PFSK-1 (cell line): ENCODE data around the gene LYRM9.

Experiments
- FOXP2 ChIP-seq: optimal IDR thresholded peaks from 2 replicates; pipeline ENCODE3; 2011; ENCODE audit warnings: borderline replicate concordance, control low read depth, inconsistent platforms; ENCODE audit not compliant: insufficient read depth; ENCODE audit errors: extremely low read length, extremely low read depth
- POLR2AphosphoS5 ChIP-seq: IDR thresholded peaks from 2 replicates; pipeline ENCODE4 v1.6.1; 2012; ENCODE audit warnings: low read depth, mild to moderate bottlenecking, control low read depth, low read length, moderate library complexity
- SIN3A ChIP-seq: IDR thresholded peaks from 2 replicates; pipeline ENCODE4 v1.6.1; 2012; ENCODE audit warnings: mild to moderate bottlenecking, low read length, moderate library complexity, borderline replicate concordance; ENCODE audit not compliant: insufficient read depth
- TAF1 ChIP-seq: IDR thresholded peaks from 2 replicates; pipeline ENCODE4 v1.6.1; 2012; ENCODE audit warnings: low read length, control low read depth, borderline replicate concordance; ENCODE audit not compliant: insufficient read depth
- TF ChIP-seq, protein P1 (sequence below), 2 experiments: IDR thresholded peaks; 2 replicates each; pipeline versions ENCODE4 v1.6.1 to v1.8.0; 2011 to 2012; ENCODE audit warnings: low read depth in 2 of 2, low read length in 2 of 2, control low read depth in 1 of 2, inconsistent platforms in 1 of 2, mild to moderate bottlenecking in 1 of 2, moderate library complexity in 1 of 2; ENCODE audit not compliant: insufficient read depth in 1 of 2

The LYRM9 gene

DNA sequence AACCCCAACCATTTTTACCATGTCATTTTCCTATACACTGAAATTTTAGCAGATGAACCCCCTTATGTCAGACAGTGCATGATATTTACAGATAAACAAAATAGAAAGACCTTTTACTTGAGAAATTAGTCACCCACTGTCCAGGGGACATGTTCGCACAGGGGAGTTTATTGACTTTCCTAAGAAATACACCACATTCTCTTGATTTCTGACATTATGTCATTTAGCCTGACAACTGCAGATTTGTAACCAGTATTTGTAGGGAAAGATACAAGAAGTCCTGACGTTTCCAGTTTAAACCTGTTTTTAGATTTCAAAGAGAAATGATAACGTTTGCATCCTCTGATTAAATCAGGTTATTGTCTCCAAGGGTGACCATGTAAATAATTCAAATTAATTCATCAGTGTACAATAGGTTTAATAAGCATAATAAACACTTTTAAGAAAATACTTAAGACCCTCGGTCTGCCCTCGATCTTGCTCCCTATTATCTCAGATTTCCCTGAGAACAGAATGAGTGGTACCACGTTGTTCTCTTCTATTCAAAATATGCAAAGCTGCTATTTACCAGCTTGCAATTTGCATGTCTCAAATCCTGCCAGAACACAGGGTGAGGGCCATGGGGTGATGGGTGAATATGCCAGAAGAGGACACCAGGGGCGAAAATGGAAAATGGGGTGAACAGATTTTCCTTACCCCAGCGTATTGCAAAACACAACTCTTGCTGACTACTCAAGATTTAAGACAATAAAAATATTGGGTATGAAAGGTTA is 2.1 kb upstream of the LYRM9 start:
- TF ChIP-seq TAF1, result no peak
- TF ChIP-seq POLR2AphosphoS5, result no peak
- TF ChIP-seq SIN3A, result no peak
- no peak for TF ChIP-seq FOXP2
- TF ChIP-seq, protein P1, sequence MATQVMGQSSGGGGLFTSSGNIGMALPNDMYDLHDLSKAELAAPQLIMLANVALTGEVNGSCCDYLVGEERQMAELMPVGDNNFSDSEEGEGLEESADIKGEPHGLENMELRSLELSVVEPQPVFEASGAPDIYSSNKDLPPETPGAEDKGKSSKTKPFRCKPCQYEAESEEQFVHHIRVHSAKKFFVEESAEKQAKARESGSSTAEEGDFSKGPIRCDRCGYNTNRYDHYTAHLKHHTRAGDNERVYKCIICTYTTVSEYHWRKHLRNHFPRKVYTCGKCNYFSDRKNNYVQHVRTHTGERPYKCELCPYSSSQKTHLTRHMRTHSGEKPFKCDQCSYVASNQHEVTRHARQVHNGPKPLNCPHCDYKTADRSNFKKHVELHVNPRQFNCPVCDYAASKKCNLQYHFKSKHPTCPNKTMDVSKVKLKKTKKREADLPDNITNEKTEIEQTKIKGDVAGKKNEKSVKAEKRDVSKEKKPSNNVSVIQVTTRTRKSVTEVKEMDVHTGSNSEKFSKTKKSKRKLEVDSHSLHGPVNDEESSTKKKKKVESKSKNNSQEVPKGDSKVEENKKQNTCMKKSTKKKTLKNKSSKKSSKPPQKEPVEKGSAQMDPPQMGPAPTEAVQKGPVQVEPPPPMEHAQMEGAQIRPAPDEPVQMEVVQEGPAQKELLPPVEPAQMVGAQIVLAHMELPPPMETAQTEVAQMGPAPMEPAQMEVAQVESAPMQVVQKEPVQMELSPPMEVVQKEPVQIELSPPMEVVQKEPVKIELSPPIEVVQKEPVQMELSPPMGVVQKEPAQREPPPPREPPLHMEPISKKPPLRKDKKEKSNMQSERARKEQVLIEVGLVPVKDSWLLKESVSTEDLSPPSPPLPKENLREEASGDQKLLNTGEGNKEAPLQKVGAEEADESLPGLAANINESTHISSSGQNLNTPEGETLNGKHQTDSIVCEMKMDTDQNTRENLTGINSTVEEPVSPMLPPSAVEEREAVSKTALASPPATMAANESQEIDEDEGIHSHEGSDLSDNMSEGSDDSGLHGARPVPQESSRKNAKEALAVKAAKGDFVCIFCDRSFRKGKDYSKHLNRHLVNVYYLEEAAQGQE (IDR thresholded peaks at IDR 0.05; ENCODE audit: insufficient read depth in 1 of 2, low read depth in 2 of 2, low read length in 2 of 2), result no peak

DNA sequence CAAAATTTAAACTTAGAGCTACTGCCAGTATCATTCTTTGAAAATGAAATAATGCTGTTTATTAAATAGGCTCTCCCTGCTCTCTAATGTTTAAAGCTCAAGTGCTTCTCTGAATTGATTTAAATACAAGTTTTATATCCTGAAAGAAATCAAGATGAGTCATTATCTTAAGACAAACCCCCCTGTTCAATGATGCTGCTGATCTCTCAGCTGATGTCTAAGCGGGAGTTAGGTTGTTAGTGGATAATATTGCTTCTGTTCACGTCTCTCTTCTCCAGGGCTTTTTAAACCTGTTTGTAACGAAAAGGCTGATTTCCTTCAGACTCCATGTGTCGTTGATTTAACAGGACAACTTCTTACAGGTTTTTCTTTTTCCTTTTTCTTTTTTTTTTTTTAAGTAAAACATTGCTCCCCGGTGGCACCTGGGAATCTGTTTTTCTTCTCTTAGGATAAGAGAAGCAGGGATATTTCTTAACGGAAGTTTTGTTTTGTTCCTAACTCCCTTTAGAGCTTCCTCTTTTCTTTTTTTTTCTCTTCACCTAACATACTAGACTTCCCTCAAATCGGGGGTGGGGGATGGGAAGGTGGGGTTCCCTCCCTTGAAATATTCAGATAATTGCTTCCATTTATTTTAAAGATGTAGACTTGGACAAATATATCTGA is 807 bp upstream of the LYRM9 start:
- TF ChIP-seq FOXP2, result no peak

DNA sequence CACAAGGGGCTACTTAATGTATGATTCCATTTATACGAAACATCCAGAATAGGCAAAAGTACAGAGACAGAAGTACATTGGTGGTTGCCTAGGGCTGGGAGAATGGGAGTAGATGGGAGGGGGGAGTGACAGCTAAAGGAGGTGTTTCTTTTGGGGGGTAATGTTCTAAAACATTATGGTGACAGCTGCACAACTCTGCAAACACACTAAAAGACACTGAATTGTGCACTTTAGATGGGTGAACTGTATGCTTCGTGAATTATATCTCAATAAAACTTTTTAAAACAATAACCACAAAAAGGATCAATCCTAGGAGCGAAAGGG is 661 bp downstream of the LYRM9 start:
- TF ChIP-seq, protein P1 (IDR thresholded peaks at IDR 0.05; ENCODE audit: insufficient read depth in 1 of 2, low read depth in 2 of 2, low read length in 2 of 2), result no peak
- no peak for TF ChIP-seq POLR2AphosphoS5
- no peak for TF ChIP-seq TAF1
- no peak for TF ChIP-seq SIN3A
- TF ChIP-seq FOXP2, result no peak

DNA sequence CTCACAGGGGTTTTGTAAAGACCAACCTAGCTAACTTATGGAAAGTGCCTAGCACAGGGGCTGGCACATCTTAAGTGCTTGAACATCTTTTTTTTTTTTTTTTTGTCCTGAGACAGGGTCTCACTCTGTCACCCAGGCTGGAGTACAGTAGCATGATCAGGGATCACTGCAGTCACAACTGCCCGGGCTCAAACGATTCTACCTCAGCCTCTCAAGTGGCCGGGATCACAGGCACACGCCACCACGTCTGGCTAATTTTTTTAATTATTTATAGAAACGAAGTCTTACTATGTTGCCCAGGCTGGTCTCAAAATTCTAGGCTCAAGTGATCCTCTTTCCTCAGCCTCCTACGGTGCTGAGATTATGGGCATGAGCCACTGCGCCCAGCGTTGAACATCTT is 1.3 kb downstream of the LYRM9 start:
- TF ChIP-seq, protein P1 (IDR thresholded peaks at IDR 0.05; ENCODE audit: insufficient read depth in 1 of 2, low read depth in 2 of 2, low read length in 2 of 2), result no peak
- TF ChIP-seq TAF1 (no peak), SIN3A (no peak), POLR2AphosphoS5 (no peak), FOXP2 (no peak)

DNA sequence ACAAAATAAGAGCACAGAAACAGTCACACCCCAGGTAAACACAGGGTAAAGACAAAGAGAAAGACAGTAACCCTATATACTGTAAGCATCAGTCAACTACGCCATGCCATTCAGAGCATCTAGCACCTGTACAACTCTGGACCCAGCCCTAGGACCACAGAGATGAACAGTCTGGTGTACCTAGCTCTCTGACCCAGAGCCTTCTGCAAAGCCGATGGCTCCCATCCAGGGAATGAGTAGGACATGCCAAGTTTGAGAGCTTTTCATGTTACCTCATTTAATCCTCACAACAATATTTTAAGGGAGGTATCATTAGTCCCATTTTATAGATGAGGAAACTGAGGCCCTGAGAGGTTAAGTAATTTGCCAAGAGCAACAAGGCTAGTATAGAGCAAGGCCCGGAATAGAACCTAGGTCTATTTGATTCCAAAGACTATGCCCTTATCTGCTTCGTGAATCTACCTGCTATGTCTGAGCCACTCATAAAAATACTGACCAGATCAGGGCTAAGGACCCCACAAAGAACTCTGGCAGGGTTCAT is 3.4 kb downstream of the LYRM9 start:
- no peak for TF ChIP-seq SIN3A
- TF ChIP-seq, protein P1 (IDR thresholded peaks at IDR 0.05; ENCODE audit: insufficient read depth in 1 of 2, low read depth in 2 of 2, low read length in 2 of 2), result no peak
- TF ChIP-seq FOXP2, result no peak
- TF ChIP-seq TAF1, result no peak
- no peak for TF ChIP-seq POLR2AphosphoS5
